Hepatocyte (in vitro differentiated cells): ENCODE data around the gene ADORA2A. TPM values are rescaled to one million over a fixed set of nuclear protein-coding genes. Genes with fewer than 3 reads are reported as not detected.

ENCODE experiments used
- DNase-seq: peaks from one replicate; pipeline ENCODE4 v3.0.0-alpha.2; 2016; ENCODE audit warnings: low spot score
- H2AFZ ChIP-seq: fragments of 200-600 bp; sonication (generic); 2 replicates; pipeline ENCODE4 v1.6.0; 2016; ENCODE audit warnings: antibody characterized with exemption, mild to moderate bottlenecking
- H3K27ac ChIP-seq: fragments of 200-600 bp; sonication (generic); 2 replicates; pipeline ENCODE4 v1.5.1; 2016; ENCODE audit warnings: mild to moderate bottlenecking
- H3K27me3 ChIP-seq: fragments of 200-600 bp; sonication (generic); 2 replicates; pipeline ENCODE4 v1.6.1; 2016
- H3K36me3 ChIP-seq: fragments of 200-600 bp; sonication (generic); replicated peaks from 2 replicates; pipeline ENCODE4 v1.5.1; 2016; ENCODE audit warnings: low read depth; ENCODE audit not compliant: insufficient read depth
- H3K4me1 ChIP-seq: fragments of 200-600 bp; sonication (generic); 2 replicates; pipeline ENCODE4 v1.5.1; 2016; ENCODE audit warnings: mild to moderate bottlenecking, moderate library complexity; ENCODE audit not compliant: insufficient read depth
- H3K4me2 ChIP-seq: fragments of 200-600 bp; sonication (generic); 2 replicates; pipeline ENCODE4 v1.6.0; 2016
- H3K4me3 ChIP-seq: fragments of 200-600 bp; sonication (generic); 2 replicates; pipeline ENCODE4 v1.5.1; 2016; ENCODE audit warnings: mild to moderate bottlenecking
- H3K79me2 ChIP-seq: fragments of 200-600 bp; sonication (generic); 2 replicates; pipeline ENCODE4 v1.6.0; 2017; ENCODE audit warnings: mild to moderate bottlenecking
- H3K9me2 ChIP-seq: fragments of 200-600 bp; sonication (generic); replicated peaks from 2 replicates; pipeline ENCODE4 v1.6.0; 2017; ENCODE audit warnings: mild to moderate bottlenecking; ENCODE audit not compliant: insufficient read depth
- H3K9me3 ChIP-seq: fragments of 200-600 bp; sonication (generic); 2 replicates; pipeline ENCODE4 v1.5.1; 2016; ENCODE audit warnings: low read depth, mild to moderate bottlenecking
- H4K20me1 ChIP-seq: fragments of 200-600 bp; sonication (generic); 2 replicates; pipeline ENCODE4 v1.6.0; 2016; ENCODE audit warnings: mild to moderate bottlenecking; ENCODE audit not compliant: insufficient read depth, poor library complexity, severe bottlenecking
- EZH2 ChIP-seq: fragments of 200-600 bp; sonication (generic); IDR thresholded peaks from 2 replicates; pipeline ENCODE4 v1.6.1; 2016; ENCODE audit warnings: antibody characterized with exemption, mild to moderate bottlenecking, borderline replicate concordance
- EZH2phosphoT487 ChIP-seq: fragments of 200-600 bp; sonication (generic); IDR thresholded peaks from one replicate; pipeline ENCODE4 v1.6.1; 2018; ENCODE audit warnings: antibody characterized with exemption, mild to moderate bottlenecking, low read depth, moderate library complexity; ENCODE audit not compliant: unreplicated experiment, severe bottlenecking
- WGBS: methylation state at CpG from one replicate; pipeline ENCODE4 v1.1.6; 2016; ENCODE audit warnings: low lambda C conversion rate; ENCODE audit errors: missing lambda C conversion rate; 5-methylcytosine and 5-hydroxymethylcytosine counted together
- polyA plus RNA-seq: library from polyadenylated mRNA; unstranded; fragments of >200 nt; fragmentation: Nextera tagmentation; extraction: Ambion mirVana; gene quantifications from 2 replicates; pipeline ENCODE4 v1.2.1, GENCODE V29; 2016
- total RNA-seq: library from RNA; depleted of rRNA; stranded (reverse); fragments of >200 nt; gene quantifications from 2 replicates; pipeline ENCODE4 v1.2.3, GENCODE V29; 2014
- TF ChIP-seq, protein P1 (sequence below): fragments of 200-600 bp; sonication (generic); IDR thresholded peaks from 2 replicates; pipeline ENCODE4 v1.5.1; 2016; ENCODE audit warnings: antibody characterized with exemption, mild to moderate bottlenecking; ENCODE audit not compliant: poor library complexity

Gene ADORA2A
- total and polyA plus RNA-seq, 2 experiments from 2014 or later = 1.2 to 3.3 TPM

DNA sequence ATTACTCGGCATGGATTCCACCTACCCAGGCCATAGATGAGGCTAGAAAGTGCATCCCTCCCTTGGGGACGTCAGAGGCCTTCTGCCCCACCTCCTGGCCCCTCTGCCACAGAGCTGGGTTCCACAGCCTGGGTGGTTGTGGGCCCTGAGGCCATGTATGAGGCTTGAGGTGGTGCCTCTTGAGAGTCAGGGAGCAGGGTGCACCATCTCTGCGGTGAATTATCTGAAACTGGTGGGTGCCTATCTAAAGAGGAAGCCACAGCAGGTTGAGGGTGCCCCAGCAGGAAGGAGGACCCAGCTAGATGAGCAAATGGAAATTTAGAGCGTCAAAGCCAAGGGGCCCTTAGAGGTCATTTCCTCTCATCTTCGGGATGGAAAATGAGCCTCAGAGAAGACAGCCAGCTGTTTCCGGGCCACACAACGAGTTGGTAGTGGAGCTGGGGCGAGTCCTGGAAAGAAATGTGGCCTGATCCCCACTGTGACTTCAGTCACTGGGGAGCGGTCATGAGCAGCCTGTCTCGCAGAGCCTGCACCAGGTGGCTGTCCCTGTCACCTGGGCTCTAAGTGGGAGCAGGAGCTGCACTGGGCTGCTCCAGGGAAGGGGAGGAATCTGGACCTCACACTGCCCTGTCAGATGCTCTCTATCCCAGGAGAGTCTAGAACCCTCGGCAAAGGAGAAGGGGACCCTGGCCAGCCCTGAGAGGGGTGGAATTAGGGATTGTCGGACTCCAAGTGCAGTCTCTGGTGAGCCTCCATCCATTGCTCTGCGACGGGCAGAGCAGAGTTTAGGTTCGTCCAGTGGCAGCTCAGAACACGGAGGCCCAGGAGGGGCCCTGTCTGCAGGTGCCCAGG lies 7.3 kb downstream of the ADORA2A start:
- H3K4me2 ChIP-seq = no peak overlapping the region
- 89% methylated on average over 16 of the region's 16 CpGs for WGBS
- TF ChIP-seq EZH2phosphoT487 (no peak), EZH2 (no peak)
- TF ChIP-seq, protein P1, sequence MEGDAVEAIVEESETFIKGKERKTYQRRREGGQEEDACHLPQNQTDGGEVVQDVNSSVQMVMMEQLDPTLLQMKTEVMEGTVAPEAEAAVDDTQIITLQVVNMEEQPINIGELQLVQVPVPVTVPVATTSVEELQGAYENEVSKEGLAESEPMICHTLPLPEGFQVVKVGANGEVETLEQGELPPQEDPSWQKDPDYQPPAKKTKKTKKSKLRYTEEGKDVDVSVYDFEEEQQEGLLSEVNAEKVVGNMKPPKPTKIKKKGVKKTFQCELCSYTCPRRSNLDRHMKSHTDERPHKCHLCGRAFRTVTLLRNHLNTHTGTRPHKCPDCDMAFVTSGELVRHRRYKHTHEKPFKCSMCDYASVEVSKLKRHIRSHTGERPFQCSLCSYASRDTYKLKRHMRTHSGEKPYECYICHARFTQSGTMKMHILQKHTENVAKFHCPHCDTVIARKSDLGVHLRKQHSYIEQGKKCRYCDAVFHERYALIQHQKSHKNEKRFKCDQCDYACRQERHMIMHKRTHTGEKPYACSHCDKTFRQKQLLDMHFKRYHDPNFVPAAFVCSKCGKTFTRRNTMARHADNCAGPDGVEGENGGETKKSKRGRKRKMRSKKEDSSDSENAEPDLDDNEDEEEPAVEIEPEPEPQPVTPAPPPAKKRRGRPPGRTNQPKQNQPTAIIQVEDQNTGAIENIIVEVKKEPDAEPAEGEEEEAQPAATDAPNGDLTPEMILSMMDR = no peak
- no peaks in the 10 kb centered on the region for H3K9me2 ChIP-seq
- DNase-seq = no peak
- no peak overlapping the region for H2AFZ ChIP-seq
- H4K20me1 ChIP-seq = no peaks in the 10 kb centered on the region
- H3K36me3 ChIP-seq = no peaks in the 10 kb centered on the region
- no peaks in the 10 kb centered on the region for H3K9me3 ChIP-seq
- no peaks in the 10 kb centered on the region for H3K79me2 ChIP-seq
- no peaks in the 10 kb centered on the region for H3K27me3 ChIP-seq
- H3K27ac ChIP-seq = no peak overlapping the region
- H3K4me1 ChIP-seq = peaks cover 8% of the 10 kb centered on the region
- H3K4me3 ChIP-seq = no peak overlapping the region

DNA sequence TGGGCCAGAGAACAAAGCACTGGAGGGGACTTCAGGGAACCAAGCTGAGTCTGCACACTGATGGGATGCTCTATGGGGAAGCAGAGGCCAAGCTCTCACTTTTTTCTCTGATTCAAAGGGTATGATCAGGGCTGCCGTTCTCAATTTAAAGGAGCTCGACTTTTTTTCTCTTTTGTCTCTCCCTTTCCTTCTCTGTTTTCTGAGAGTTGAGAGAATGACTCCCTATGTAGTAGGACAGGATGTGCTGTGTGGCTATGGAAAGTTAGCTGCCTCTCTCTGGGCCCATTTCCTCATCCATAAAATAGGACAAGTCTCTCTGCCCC lies 7.9 kb downstream of the ADORA2A start:
- H3K9me2 ChIP-seq = no peaks in the 10 kb centered on the region
- H3K4me1 ChIP-seq = peaks cover 8% of the 10 kb centered on the region
- TF ChIP-seq EZH2 = no peak
- TF ChIP-seq EZH2phosphoT487 = no peak
- TF ChIP-seq, protein P1 = no peak
- WGBS = 87% methylated on average over 2 of the region's 2 CpGs
- no peak overlapping the region for H3K4me3 ChIP-seq
- H3K4me2 ChIP-seq = no peak overlapping the region
- no peaks in the 10 kb centered on the region for H4K20me1 ChIP-seq
- no peak overlapping the region for H3K27ac ChIP-seq
- no peak overlapping the region for H2AFZ ChIP-seq
- H3K79me2 ChIP-seq = no peaks in the 10 kb centered on the region
- H3K27me3 ChIP-seq = no peaks in the 10 kb centered on the region
- no peaks in the 10 kb centered on the region for H3K9me3 ChIP-seq
- no peak for DNase-seq
- no peaks in the 10 kb centered on the region for H3K36me3 ChIP-seq

DNA sequence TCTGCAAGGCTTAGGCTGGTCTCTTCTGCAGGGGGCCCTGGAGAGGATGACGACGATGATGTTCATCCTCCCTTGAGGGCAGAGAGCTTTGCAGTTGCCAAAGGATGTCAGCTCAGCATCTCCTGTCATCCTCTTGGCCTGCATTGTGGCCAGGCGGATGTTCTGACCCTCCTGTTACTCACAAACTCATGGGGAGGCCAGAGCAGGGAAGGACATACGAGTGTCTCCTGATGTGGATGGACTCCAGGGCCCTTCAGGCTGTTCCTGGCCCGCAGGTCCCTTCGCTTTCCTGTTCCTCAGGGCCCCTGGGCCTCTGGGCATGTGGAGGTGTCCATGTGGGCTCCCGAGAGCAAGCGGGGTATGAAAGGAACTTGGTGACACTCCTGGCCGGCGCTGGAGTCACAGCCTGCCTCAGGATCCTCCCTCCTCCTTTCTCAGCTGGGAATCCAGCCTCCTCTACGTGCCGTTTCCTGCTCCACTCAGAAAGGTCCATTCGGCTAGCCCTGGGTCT lies 8.5 kb downstream of the ADORA2A start:
- H3K79me2 ChIP-seq = no peaks in the 10 kb centered on the region
- H3K9me2 ChIP-seq = no peaks in the 10 kb centered on the region
- H3K36me3 ChIP-seq = no peaks in the 10 kb centered on the region
- H3K4me2 ChIP-seq = no peak overlapping the region
- H2AFZ ChIP-seq = no peak overlapping the region
- H3K4me1 ChIP-seq = peaks cover 8% of the 10 kb centered on the region
- H3K27ac ChIP-seq = no peak overlapping the region
- WGBS = 86% methylated on average over 13 of the region's 13 CpGs
- H4K20me1 ChIP-seq = no peaks in the 10 kb centered on the region
- TF ChIP-seq, protein P1 = no peak
- TF ChIP-seq EZH2phosphoT487 = no peak
- TF ChIP-seq EZH2 = no peak
- no peaks in the 10 kb centered on the region for H3K27me3 ChIP-seq
- no peak for DNase-seq
- no peaks in the 10 kb centered on the region for H3K9me3 ChIP-seq
- H3K4me3 ChIP-seq = no peak overlapping the region
